KMS-11 (cell line): ENCODE measurements around the gene WFIKKN1.

Experiments used
- H2AFZ ChIP-seq: fragments of 200-600 bp; sonication (generic); 2 replicates; pipeline ENCODE4 v1.6.1; 2016; ENCODE audit warnings: antibody characterized with exemption, mixed run types, low read depth
- H3K27ac ChIP-seq: fragments of 200-600 bp; sonication (generic); 2 replicates; pipeline ENCODE4 v1.6.1; 2016; ENCODE audit warnings: mild to moderate bottlenecking, mixed run types
- H3K27me3 ChIP-seq: fragments of 200-600 bp; sonication (generic); 2 replicates; pipeline ENCODE4 v1.6.1; 2017; ENCODE audit warnings: mild to moderate bottlenecking, low read depth, mixed run types, moderate library complexity; ENCODE audit not compliant: insufficient read depth
- H3K36me3 ChIP-seq: fragments of 200-600 bp; sonication (generic); 2 replicates; pipeline ENCODE4 v1.6.1; 2017; ENCODE audit warnings: mild to moderate bottlenecking, mixed run types; ENCODE audit not compliant: insufficient read depth
- H3K4me1 ChIP-seq: fragments of 200-600 bp; sonication (generic); 2 replicates; pipeline ENCODE4 v1.6.1; 2016; ENCODE audit warnings: mild to moderate bottlenecking, low read depth, mixed run types; ENCODE audit not compliant: poor library complexity, severe bottlenecking
- H3K4me2 ChIP-seq: fragments of 200-600 bp; sonication (generic); 2 replicates; pipeline ENCODE4 v1.7.0; 2016; ENCODE audit warnings: mild to moderate bottlenecking, mixed run types
- H3K4me3 ChIP-seq: fragments of 200-600 bp; sonication (generic); IDR thresholded peaks from 2 replicates; pipeline ENCODE4 v1.6.1; 2017; ENCODE audit warnings: low read depth, low read length, mixed read lengths; ENCODE audit not compliant: insufficient read depth
- H3K79me2 ChIP-seq: fragments of 200-600 bp; sonication (generic); 2 replicates; pipeline ENCODE4 v1.6.1; 2016; ENCODE audit warnings: low read depth, mixed run types; ENCODE audit not compliant: insufficient read depth
- H3K9ac ChIP-seq: fragments of 200-600 bp; sonication (generic); 2 replicates; pipeline ENCODE4 v1.6.1; 2016; ENCODE audit warnings: mild to moderate bottlenecking, mixed run types
- H4K20me1 ChIP-seq: fragments of 200-600 bp; sonication (generic); 2 replicates; pipeline ENCODE4 v1.6.1; 2016; ENCODE audit warnings: mild to moderate bottlenecking, mixed run types; ENCODE audit not compliant: insufficient read depth
- CTCF ChIP-seq: fragments of 200-600 bp; sonication (generic); conservative IDR thresholded peaks from 2 replicates; pipeline ENCODE4 v1.6.1; 2017; ENCODE audit warnings: low read depth, mild to moderate bottlenecking, antibody characterized with exemption, low read length, moderate library complexity, mixed read lengths

The WFIKKN1 gene

GRCh38 chr16:627454-628239 is 3.1 kb upstream of the WFIKKN1 start:
- no peak for TF ChIP-seq CTCF
- Histone ChIP-seq H3K4me1 (no peaks in the 10 kb centered on the region), H3K4me3 (no peak overlapping the region), H3K79me2 (no peaks in the 10 kb centered on the region), H3K27ac (no peak overlapping the region), H4K20me1 (no peaks in the 10 kb centered on the region), H3K36me3 (no peaks in the 10 kb centered on the region), H2AFZ (no peak overlapping the region), H3K4me2 (no peak overlapping the region), H3K9ac (no peak overlapping the region), H3K27me3 (no peaks in the 10 kb centered on the region)

GRCh38 chr16:628321-629061 is 2.3 kb upstream of the WFIKKN1 start:
- Histone ChIP-seq H3K27me3 (no peaks in the 10 kb centered on the region), H3K27ac (no peak overlapping the region), H3K9ac (no peak overlapping the region), H3K36me3 (no peaks in the 10 kb centered on the region), H3K4me2 (no peak overlapping the region), H3K79me2 (no peaks in the 10 kb centered on the region), H2AFZ (no peak overlapping the region), H3K4me3 (no peak overlapping the region), H4K20me1 (no peaks in the 10 kb centered on the region), H3K4me1 (no peaks in the 10 kb centered on the region)
- no peak for TF ChIP-seq CTCF

- no peak overlapping the region for H3K4me2 ChIP-seq
- TF ChIP-seq CTCF: no peak
- H3K79me2 ChIP-seq: no peaks in the 10 kb centered on the region; the same call in 1 of the 2 replicates
- H3K27me3 ChIP-seq: no peaks in the 10 kb centered on the region
- H3K9ac ChIP-seq: no peak overlapping the region
- no peaks in the 10 kb centered on the region for H4K20me1 ChIP-seq
- H3K36me3 ChIP-seq: no peaks in the 10 kb centered on the region
- H3K4me1 ChIP-seq: no peaks in the 10 kb centered on the region
- no peak overlapping the region for H2AFZ ChIP-seq
- H3K27ac ChIP-seq: no peak overlapping the region
- H3K4me3 ChIP-seq: no peak overlapping the region
These were observed 1.5 kb upstream of the WFIKKN1 start for GRCh38 chr16:629185-629832.

- H3K36me3 ChIP-seq: no peaks in the 10 kb centered on the region; the same call in 1 of the 2 replicates
- no peaks in the 10 kb centered on the region for H3K27me3 ChIP-seq
- H3K4me3 ChIP-seq: no peak overlapping the region
- no peak for TF ChIP-seq CTCF
- H3K79me2 ChIP-seq: peaks cover 2% of the 10 kb centered on the region; the same call in 1 of the 2 replicates
- H4K20me1 ChIP-seq: no peaks in the 10 kb centered on the region
- H2AFZ ChIP-seq: no peak overlapping the region
- no peak overlapping the region for H3K9ac ChIP-seq
- H3K27ac ChIP-seq: no peak overlapping the region
- H3K4me1 ChIP-seq: peaks cover 3% of the 10 kb centered on the region
- no peak overlapping the region for H3K4me2 ChIP-seq
These were observed 944 bp upstream of the WFIKKN1 start for GRCh38 chr16:629833-630248.
